ENCODE data around the gene CERS1. TPM values are rescaled to one million over a fixed set of nuclear protein-coding genes. Genes with fewer than 3 reads are reported as not detected.

Gene CERS1
- total RNA-seq, 2 donors from 2014 or later = 38.7 TPM; not detected in 1

GRCh38 chr19:18913466-18913865, 17.5 kb upstream of the CERS1 start:
- Histone ChIP-seq H3K27me3 (replicated peaks; ENCODE audit: insufficient read depth) (no peaks in the 10 kb centered on the region), H3K27ac (no peak overlapping the region), H3K4me3 (no peak overlapping the region), H3K36me3 (no peaks in the 10 kb centered on the region), H3K9me3 (no peaks in the 10 kb centered on the region), H3K4me1 (replicated peaks) (peaks cover 6% of the 10 kb centered on the region)
- intact Hi-C loops (cut with DNase I) = no loop called here
- TF ChIP-seq CTCF (IDR thresholded peaks at IDR 0.05) (no peak), POLR2A (IDR thresholded peaks at IDR 0.05) (no peak), POLR2AphosphoS5 (IDR thresholded peaks at IDR 0.05) (no peak)
- 95% methylated on average over 5 of the region's 5 CpGs for WGBS
- no peak for DNase-seq (ENCODE audit: low spot score)

GRCh38 chr19:18912933-18913332, 17.0 kb upstream of the CERS1 start:
- WGBS = 96% methylated on average over 14 of the region's 14 CpGs
- Histone ChIP-seq H3K4me3 (no peak overlapping the region), H3K36me3 (no peaks in the 10 kb centered on the region), H3K27me3 (replicated peaks; ENCODE audit: insufficient read depth) (no peaks in the 10 kb centered on the region), H3K9me3 (no peaks in the 10 kb centered on the region), H3K4me1 (replicated peaks) (peaks cover 6% of the 10 kb centered on the region), H3K27ac (no peak overlapping the region)
- DNase-seq (ENCODE audit: low spot score) = no peak
- intact Hi-C loops (cut with DNase I) = no loop called here
- TF ChIP-seq POLR2A (IDR thresholded peaks at IDR 0.05) = no peak
- no peak for TF ChIP-seq POLR2AphosphoS5 (IDR thresholded peaks at IDR 0.05)
- no peak for TF ChIP-seq CTCF (IDR thresholded peaks at IDR 0.05)

GRCh38 chr19:18910801-18911436, 15.0 kb upstream of the CERS1 start:
- H3K9me3 ChIP-seq = no peaks in the 10 kb centered on the region
- no peaks in the 10 kb centered on the region for H3K27me3 ChIP-seq (replicated peaks; ENCODE audit: insufficient read depth)
- DNase-seq (ENCODE audit: low spot score) = no peak
- peaks cover 0 to 5% of the 10 kb centered on the region in 2 donors for H3K36me3 ChIP-seq
- no peaks in the 10 kb centered on the region for H3K4me1 ChIP-seq (replicated peaks)
- H3K27ac ChIP-seq = no peak overlapping the region
- TF ChIP-seq CTCF (IDR thresholded peaks at IDR 0.05) = no peak
- TF ChIP-seq POLR2AphosphoS5 (IDR thresholded peaks at IDR 0.05) = no peak
- no peak for TF ChIP-seq POLR2A (IDR thresholded peaks at IDR 0.05)
- no peak overlapping the region for H3K4me3 ChIP-seq
- intact Hi-C loops (cut with DNase I) = no loop called here
- WGBS = 94% methylated on average over 17 of the region's 19 CpGs

- Histone ChIP-seq H3K27me3 (replicated peaks; ENCODE audit: insufficient read depth) (no peaks in the 10 kb centered on the region), H3K27ac (no peak overlapping the region), H3K4me3 (no peak overlapping the region), H3K4me1 (replicated peaks) (no peaks in the 10 kb centered on the region), H3K9me3 (no peaks in the 10 kb centered on the region), H3K36me3 (peaks cover 0 to 5% of the 10 kb centered on the region in 2 donors)
- WGBS = 89% methylated on average over 10 of the region's 10 CpGs
- DNase-seq (ENCODE audit: low spot score) = no peak
- intact Hi-C loops (cut with DNase I) = no loop called here
- TF ChIP-seq POLR2A (IDR thresholded peaks at IDR 0.05) = no peak
- TF ChIP-seq CTCF (IDR thresholded peaks at IDR 0.05) = no peak
- TF ChIP-seq POLR2AphosphoS5 (IDR thresholded peaks at IDR 0.05) = no peak
Measured at GRCh38 chr19:18910010-18910409, 14.1 kb upstream of the CERS1 start.

GRCh38 chr19:18908917-18909619, 13.1 kb upstream of the CERS1 start:
- no peak for DNase-seq (ENCODE audit: low spot score)

More at GRCh38 chr19:18908917-18909619, 13.1 kb upstream of the CERS1 start:
- 92% methylated on average over 17 of the region's 17 CpGs for WGBS
- intact Hi-C loops (cut with DNase I) = no loop called here
- Histone ChIP-seq H3K4me1 (replicated peaks) (no peaks in the 10 kb centered on the region), H3K27ac (no peak overlapping the region), H3K4me3 (no peak overlapping the region), H3K27me3 (replicated peaks; ENCODE audit: insufficient read depth) (no peaks in the 10 kb centered on the region), H3K9me3 (no peaks in the 10 kb centered on the region), H3K36me3 (peaks cover 0 to 5% of the 10 kb centered on the region in 2 donors)
- TF ChIP-seq POLR2A (IDR thresholded peaks at IDR 0.05) (no peak), CTCF (IDR thresholded peaks at IDR 0.05) (no peak), POLR2AphosphoS5 (IDR thresholded peaks at IDR 0.05) (no peak)
